Activated CD4-positive, alpha-beta T cell treated with anti-CD3 and anti-CD28 coated beads, Interleukin-2, amount 50 U/mL, for 1 hour (primary cell): ENCODE measurements around the gene ICA1.

Experiments
- DNase-seq: peaks from one replicate; pipeline ENCODE4 v3.0.0-alpha.2; 2020

The ICA1 gene

DNA sequence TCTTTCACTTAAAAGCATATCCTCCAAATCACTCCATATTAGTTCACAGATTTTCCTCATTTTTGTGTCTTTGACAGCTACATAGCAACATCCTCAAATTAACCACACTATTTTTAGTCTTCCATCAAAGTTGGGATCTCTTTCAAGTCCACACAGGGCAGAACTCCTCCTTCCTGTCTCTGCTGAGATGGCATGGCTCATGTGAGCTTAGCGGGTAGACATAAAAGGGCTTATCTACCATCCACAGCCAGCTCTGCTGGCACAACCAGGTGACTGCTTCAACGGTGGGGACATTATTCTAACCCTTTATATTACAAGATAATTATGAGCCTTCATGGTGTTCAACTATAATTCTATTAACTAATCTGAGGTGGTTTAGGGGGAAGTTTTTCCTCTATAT lies 35.5 kb downstream of the ICA1 start:
- DNase-seq: no peak

DNA sequence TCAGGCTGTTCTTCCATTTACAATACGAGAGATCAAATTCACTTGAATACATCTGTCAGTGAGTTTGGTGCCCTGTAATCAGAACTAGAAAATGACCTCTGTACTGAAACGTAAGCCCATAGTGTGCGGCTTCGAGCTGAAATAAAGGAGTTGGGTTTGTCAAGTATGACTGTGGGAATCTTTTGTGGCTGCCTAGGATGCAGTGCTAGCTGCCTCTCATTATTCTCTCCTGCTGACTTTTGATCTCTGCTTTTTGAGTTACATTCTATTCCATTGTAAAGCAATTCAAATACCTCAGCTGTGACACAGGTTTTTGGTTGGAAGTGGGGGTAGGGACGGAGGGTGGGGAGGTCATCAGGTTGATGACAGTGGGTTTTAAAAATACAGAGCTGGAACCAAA lies 40.4 kb downstream of the ICA1 start:
- DNase-seq: no peak

DNA sequence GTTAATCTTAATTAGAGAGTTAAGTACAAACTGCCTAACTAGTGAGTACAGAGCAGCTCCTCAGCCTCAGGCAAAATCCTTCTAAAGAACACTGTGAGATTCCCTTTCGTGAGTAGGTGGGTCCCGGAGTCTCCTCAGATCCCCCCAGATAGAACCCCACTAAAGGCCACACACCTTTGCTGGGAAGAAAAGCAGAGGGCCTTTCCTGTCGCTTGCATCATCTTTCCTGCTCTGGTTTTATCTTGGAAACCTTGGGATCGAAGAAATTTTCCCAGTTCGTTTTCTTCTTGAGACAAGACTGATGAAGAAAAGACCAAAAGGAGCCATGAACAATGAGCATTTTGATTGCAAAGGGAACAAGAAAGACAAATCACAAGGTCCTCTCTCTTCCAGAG lies 40.9 kb downstream of the ICA1 start:
- no peak for DNase-seq

DNA sequence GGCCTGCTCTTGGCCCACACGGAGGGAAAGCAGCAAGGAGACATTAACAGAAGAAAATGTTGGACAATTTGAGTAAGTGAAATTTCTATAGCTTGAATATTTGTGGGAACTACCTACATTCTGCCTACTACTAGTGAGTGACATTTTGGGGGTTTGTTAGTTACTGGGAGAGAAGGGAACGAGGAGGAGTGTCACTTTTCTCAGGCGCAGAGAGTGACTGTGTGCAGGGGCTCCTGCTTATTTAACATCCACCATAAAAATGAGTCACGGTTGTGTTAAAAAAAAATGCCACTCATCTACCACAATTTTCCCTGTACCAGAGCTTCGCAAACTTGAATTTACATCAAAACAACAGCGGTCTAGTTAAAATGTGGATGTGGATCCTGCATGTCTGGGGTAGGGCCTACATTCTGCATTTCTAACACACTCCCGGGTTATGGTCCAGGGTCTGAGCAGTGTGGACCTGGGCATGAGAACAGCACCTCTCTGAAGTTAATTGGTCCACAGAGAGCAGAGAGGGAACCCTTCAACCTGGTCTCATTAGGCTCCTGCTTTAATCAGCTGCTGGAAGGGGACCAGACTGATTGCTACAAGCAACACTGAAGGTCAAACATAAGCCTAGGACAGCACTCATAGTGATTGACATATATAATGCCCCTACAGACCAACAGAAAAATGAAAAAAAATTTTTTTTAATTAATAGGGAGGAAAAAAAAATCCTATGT lies 41.4 kb downstream of the ICA1 start:
- no peak for DNase-seq

DNA sequence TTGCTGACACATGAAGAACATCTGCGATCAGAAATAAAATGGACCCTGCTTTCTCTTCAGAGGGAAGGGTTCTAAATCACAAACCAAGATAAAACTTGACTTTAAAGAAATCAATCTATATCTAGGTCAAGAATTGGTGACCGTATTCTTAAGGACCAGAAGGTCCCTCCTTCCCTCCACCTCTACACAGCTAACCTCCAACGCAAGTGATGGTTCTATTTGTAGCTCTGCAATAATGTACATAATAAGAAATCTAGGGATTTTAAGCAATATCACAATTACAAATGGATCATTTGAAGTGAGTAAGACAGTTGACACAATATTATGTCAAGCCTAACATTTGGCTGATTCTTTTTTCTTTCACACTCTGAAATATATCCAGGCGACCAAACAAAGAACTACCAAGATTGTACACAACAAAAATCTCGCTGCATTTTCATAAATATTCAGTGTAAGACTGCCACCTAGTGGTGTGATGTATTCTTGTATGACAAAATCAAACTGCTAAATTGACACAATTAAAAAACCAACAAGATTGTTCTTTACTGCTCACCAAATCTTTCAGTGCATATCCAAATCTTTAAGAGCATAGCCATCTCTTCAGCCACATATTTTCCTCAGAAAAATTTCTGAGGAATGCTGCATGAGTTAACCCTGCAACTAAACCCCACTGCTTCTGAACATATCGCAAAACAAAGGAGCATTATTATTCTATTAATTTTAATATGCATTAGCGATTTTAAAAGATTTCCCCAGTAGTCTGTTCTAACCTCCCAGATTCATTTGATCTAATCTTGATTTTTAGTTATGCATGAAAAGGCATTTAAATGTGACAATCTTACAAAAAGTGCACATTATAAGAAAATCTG lies 44.5 kb downstream of the ICA1 start:
- no peak for DNase-seq

DNA sequence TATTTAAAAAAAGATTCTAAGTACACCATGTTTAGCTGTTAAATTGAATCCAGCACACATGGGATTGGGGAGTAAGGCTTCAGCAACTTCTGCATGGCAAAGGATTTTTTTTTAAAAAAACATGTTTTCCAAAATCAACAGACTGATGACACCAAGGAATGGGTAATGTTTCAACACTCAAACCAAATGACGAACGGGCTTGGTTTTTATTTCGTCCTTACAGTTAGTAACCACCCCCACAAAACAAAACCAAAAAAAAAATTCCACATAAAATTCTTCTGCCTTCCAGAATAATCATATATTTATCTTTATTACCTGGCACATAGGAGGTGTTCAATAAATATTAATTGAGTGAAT lies 45.7 kb downstream of the ICA1 start:
- no peak for DNase-seq

DNA sequence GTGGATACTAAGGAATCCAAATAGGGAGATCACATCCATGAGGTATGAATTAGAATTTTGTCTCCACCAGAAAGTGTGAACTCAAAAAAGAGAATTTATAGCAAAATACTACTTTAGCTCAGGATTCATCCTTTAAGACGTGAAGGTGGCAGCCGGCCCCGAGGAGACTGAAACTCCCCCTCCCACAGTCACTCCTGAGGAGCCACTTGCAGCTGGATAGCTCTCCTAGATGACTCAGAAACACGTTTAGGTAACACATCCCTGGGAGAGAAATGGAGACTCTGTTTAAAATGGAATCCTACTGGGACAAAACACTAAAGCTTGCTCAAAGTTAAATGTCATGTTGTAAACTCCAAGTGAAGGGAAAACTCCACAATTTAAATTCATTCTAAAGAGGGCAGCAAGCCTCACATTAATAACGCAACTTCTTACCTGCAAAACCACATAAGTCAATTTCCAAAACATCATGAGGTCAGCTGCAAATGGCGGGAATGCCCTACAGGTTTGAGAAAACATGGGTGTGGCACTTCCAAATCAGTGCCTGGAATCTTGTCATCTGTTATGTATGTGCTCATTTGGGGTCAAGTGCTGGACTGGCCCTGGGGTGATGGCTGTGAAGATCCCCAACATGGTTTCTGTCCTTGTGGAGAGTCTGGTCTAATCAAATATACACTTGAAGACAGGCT lies 46.2 kb downstream of the ICA1 start:
- DNase-seq: no peak

DNA sequence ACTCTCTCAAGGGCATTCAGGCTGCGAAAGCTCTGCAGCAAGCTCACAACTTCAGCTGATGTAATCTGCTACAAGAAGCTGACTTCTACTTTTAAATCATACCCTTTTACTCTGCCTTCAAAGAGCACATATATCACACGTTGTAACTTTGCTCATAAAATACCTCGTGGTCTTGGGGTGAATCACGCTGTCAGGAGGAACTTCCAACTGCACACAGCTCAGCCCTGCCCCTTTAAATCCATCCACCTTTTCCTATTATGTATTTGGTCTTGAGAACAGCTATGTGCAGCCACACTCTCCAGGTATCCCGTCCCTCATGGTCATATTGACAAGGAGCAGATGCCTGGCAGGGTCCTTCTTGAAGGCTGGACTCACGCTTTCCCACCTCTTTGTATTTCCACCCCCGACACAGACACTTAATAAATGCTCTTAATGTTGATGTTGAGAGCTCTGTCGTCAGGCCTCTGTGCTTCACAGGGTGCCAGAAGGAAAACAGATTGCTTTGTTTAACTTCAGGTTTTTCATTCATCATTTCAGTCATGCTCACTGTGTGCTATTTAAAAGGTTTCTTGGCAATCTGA lies 47.6 kb downstream of the ICA1 start:
- no peak for DNase-seq

DNA sequence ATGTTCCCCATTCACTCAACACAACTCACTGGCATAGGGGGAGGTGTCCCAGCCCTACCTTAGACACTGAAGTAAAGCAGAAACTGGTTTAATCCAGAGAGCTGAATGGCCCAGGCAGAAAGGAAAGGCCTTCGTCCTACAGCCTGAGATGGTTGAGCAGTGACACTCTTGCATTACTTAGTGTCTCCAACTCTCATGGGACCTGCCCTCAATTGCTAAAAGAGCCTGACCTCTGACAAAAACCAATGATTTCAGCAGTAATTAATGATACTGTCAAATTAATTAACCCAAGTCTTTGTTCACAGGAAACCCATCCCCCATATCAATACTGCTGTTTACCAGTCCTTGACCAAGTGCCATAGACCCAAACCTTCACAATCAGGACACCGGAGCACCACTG lies 48.6 kb downstream of the ICA1 start:
- DNase-seq: no peak

DNA sequence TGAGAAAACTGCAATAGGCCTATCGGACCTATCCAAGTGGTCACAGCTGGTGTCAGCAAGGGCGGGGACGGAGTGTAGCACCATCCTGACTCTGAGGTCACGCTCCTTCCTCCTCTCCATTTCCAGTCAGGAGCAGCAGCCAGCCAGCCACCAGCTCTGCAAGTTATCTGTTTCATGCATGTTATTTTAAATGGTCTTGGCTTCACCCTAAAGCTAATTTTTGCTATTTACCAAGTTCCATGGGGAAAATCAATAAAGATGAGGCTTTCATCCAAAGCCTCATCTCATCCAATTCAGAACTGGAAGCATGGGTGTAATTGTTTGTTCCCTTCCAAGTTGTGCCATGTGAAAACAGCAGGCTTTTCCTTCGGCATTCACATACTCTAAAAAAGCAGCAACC lies 49.3 kb downstream of the ICA1 start:
- no peak for DNase-seq

DNA sequence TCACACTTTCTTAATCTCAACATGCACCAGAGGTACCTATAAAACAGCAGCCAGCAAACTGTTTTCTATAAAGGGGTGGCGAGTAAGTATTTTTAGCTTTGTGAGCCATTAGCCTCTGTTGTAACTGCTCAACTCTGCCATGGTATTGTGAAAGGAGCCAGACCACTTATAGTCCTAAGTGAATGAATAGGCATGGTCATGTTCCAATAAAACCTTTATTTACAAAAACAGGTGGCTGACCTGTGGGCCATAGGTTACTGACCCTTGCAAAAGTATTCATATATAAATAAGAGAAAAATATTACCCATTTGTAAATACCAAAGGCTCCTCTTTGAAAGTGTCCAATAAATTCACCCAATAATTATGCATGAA lies 50.3 kb downstream of the ICA1 start:
- no peak for DNase-seq

DNA sequence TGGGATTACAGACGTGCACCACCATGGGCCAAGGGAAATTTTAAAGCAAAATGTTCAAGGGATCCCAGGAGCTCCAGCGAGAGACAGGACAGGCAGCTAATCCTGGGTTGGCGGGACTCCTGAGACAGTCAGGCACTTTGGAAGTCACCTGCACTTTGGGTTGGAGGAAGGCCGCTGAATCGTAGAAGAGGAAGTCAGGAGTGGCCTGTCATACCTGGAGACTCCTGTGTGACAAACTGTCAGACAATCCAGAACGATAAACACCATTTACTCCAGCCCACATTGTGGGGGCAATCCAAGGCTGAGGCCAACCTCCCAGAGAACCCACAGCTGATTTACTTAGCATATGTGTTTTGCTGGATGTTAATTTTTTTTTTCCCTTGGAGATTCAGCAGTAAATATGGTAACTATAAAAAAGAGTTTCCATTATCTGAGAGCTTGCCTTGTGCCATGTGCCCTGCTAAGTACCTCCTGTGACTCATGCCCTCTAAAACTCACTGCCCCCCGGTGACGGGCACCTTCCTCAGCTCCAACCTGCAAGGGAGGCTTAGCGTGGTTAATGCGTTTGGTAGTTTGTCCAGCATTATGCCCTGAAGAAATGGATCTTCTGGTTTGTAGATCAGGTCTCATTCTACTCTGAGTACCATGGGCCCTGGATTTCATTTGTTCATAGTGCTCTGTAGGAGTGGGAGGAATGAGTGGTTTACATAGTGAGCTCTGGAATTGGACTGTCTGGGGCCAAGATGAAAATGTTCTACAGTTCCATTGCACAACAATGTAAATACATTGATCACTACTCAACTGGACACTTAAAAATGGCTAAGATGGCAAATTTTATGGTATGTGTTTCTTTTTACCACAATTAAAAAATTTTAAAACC lies 50.9 kb downstream of the ICA1 start:
- DNase-seq: no peak

DNA sequence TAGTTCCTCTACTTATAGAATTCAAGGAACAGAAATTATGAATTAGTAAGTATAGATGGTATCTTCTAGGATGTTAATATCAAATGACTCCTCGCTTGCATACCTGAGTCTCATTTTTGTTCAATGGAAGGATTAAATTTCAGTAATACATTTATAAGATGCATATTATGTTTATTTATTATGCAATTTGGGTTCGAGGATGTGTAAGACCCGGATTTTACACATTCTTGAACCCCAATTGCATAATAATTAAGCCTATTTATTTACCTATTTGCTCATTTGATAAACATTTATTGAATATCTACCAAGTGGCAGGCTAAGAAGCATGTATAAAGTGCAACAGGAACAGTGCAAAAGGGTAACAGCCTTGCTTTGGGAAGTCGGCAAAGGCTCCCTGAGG lies 52.6 kb downstream of the ICA1 start:
- DNase-seq: no peak

DNA sequence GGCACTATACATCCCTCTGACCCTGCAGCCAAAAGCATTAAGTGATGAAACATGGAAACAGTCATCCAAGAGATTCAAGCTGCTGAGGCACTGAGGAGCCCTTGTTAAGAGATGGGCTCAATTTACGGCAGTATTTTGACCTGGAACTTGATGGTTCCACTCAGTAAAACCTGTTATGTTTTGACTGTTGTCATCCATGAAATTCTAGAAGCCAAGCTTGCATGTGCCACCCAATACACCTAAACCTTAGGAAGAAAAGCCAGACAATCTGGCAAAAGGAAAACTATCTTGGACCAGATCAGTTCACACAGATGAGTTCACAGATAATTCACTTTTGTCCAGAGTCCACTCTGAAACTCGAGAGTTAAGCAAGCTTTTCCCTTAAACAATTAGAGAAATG lies 53.2 kb downstream of the ICA1 start:
- DNase-seq: no peak

DNA sequence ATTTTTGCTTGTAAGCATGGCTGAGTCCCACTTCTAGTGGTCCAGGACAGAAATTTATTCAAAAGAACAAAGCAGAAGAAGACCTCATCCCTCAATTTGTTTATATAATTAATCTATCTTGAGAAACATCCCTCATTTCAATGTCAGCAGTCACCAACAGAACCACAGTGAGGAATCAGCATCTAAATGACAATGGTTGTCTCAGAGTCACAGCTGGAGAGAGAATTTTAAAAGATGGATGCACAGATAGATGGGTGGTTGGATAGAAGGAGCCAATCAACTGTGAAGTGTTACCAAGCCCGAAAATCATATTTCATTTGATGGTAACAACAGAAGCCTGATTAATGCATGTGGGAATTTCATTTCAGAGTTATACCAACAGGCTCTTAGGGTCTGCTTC lies 55.0 kb downstream of the ICA1 start:
- no peak for DNase-seq

DNA sequence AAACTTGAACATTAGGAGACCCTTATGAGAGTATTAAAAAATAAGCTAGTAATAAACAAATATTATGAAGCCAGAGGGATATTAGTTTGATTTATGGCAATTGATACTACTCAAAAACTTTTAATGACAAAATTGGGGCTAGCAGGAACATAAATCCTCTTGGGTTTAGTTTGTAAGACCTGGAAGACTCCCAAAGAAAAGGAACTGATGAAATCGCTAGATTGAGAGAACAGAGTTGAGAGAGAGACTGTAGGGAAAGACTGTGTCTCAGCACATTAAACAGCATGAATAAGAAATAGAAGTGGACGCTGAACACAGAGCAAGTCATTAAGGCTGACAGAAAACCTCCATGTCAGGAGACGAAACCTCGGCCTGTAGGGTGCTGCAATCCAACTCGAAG lies 56.4 kb downstream of the ICA1 start:
- no peak for DNase-seq

DNA sequence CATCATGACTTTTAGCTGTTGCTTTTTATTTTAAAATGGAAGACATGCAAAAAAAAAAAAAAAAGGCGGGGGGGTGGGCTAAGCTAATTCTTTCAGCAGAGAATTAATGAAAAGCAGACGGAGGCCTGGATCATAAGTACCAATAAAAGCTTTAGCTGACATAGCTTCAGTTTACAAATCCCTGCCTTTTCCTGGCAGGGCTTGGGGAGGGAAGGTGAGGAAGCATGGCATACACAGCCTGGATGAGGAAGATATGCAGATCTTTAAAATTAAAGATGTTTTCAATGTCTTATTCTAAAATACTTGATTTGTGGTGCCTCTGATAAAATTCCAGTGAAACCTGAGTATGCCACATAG lies 57.0 kb downstream of the ICA1 start:
- DNase-seq: no peak

DNA sequence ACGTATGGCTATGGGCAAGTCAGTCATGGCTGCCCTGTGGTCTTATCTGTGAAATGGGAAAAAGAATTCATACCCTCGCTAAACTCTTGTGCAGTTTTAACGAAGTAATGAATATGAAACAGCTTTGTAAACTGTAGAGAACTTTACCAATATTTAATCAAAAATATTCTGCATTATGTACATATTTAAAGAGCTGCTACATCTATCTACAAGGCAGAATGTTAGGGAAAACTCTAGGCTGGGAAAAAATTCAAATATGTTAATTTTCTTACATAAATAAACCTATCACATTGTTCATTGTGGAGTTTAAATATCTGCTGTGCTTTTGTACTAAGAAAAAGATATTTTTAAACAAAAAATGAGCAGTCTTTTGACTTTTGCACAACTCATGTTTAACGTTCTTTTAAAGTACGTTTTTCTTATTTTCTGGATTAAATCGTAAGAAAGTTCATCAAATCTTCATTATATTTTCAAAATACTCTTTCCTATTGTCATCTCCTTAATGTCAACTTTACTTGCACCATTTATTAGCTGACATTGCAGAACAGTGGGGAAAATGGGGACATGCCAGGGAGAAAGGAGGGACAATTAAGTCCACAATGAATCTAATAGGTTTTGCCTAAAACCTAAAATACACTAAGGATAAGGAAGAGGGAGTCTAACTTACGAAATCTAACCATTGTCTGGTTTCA lies 57.5 kb downstream of the ICA1 start:
- DNase-seq: no peak

DNA sequence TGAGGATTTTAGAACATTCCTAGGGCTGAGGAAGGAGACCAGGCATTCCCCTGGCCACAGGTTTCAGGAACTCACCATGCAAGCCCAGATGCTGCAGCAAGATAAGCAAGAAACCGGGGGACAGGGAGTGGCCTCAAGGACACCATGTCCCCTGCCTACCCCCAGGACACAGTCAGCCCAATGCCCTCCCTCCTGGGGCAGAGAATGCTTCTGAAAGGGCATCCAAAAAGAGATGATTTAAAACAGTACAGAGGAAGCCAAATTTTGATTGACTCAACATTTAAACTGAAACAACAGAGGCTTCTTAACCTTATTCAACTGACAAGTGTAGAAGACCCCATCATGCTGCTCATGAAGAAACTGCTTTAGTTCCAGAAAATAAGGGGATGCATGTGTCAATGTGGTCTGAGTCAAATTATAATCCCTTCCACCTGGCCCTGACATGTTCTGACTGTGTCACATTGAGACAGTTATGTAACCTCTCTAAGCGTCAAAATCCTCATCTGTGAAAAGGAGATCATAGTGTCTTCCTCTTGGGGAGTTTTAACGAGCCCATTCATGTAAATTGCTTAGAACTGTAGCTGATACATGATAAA lies 60.0 kb downstream of the ICA1 start:
- DNase-seq: no peak

DNA sequence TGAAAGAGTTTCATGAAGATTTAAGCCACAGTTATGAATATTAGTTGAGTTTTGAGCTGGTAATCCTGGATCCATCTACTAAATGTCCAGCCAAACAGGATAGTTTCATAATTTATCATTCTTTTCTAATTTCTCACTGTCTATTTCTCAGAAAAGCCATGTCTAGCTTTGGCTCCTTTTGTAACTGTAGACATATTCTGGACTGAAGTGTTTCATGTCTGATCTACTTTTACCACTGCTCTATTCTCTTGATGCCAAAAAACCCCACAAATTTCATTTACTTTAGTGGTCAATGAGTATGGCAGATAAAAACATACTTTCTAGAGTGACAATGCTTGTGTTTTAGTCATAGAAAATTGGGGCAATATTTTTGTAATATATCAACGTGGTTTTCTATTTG lies 61.2 kb downstream of the ICA1 start:
- no peak for DNase-seq

DNA sequence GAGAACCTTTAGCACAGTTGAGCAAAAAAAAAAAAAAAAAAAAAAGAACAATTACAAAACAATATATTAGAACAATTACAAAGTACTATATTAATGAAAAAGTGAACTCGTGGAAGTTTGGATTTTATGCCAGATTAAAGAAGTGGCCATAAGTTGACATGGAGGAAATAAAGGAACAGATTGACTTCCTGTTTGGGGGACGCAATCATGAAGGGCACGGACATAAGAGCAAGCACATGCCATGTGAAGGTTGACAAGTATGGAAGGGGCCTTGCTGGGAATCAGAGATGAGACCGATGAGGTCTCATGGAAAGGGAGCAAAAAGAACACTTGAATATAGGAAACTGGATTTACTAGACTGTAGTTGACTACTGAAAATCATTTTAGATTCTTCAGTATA lies 61.7 kb downstream of the ICA1 start:
- no peak for DNase-seq
